ENCODE measurements around the gene C11orf58.

C11orf58 gene

DNA sequence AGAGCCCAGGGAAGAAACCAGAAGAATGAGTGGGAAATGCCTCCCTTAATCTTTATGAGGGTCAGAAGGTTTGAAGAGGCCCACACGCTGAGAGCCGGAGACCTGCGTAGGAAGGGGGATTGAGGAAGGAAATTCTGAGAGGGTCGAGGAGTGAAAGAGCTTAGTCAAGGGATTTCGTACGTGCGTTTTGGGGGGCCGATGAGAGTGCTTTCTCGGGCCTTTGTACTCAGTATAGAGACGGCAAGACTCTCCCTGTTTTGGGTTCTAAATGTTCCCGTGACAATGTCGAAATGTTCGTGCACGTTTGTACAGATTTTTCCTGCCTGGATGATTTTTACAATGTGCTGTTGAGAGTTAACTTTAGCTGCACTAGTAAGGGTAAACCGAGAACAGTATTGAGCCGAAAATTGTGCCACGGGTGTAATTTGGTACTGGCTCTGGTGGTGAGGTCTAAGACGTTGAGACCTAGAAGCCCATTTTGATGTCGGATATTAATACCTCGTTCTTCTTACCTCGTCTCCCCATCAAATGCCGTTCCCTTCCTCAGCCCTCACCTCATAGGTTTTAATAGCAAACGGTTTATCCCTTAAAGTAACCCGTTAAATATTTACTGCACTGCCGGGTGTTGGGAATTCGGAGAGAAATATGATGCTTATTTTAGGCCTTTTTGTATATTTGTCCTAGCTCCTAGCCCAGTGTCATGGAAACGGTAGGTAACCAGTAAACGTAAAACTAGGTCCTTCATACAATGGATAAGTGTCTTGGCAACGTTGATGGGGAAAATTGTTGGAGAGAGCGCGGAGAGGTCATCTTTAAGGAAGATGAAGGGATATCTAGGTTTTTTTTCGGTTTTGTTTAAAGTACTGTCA lies 734 bp downstream of the C11orf58 start:
- Histone ChIP-seq H3K4me3 (replicated peaks; ENCODE audit: insufficient read depth, low read length) (peak overlapping the region; percentile 79), H3K27me3 (ENCODE audit: insufficient read depth, poor library complexity, severe bottlenecking) (no peaks in the 10 kb centered on the region), H3K27ac (replicated peaks) (peak overlapping the region; percentile 96)
- TF ChIP-seq SPI1 (IDR thresholded peaks at IDR 0.05; ENCODE audit: borderline replicate concordance, low read depth) (no peak), REST (IDR thresholded peaks at IDR 0.05; ENCODE audit: insufficient replicate concordance, low read depth) (no peak)
- no peak for DNase-seq (ENCODE audit: low read depth in 1 of 2, low spot score in 1 of 2)

DNA sequence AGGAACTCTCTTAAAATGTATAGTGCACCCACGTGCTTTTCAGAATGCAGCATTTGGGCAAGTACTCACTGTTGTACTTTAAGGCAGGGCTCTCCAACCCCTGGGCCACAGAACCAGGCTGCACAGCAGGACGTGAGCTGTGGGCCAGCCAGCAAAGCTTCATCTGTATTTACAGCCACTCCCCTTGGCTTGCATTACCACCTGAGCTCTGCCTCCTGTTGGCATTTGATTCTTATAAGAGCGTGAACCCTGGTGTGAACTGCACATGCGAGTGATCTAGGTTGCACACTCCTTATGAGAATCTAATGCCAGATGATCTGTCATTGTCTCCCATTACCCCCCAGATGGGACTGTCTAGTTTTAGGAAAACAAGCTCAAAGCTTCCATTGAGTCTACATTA lies 3.0 kb downstream of the C11orf58 start:
- Histone ChIP-seq H3K4me3 (replicated peaks; ENCODE audit: insufficient read depth, low read length) (no peak overlapping the region), H3K27ac (replicated peaks) (no peak overlapping the region), H3K27me3 (ENCODE audit: insufficient read depth, poor library complexity, severe bottlenecking) (no peaks in the 10 kb centered on the region)
- TF ChIP-seq REST (IDR thresholded peaks at IDR 0.05; ENCODE audit: insufficient replicate concordance, low read depth) (no peak), GABPA (IDR thresholded peaks at IDR 0.05; ENCODE audit: low read depth) (no peak), CTCF (IDR thresholded peaks at IDR 0.05; ENCODE audit: insufficient read depth, low read length) (no peak)
- no peak for DNase-seq (ENCODE audit: low read depth in 1 of 2, low spot score in 1 of 2)

DNA sequence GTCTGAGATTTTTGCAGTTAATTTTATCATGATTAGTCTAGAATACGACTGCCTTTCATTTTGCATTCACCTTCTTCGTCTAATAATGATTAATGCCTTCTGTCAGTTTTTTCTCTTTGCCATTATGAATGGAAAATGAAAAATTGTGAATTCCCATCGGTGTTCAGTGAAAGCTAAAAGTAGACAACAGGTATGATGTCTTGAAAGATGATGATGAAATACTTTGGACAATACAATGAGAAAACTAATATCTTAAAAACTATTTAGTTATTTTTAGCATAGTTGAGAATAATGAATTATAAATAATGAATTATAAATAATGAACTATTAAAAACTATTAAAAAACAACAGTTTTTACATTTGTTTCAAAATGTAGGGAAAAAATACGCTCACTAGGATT lies 5.0 kb downstream of the C11orf58 start:
- Histone ChIP-seq H3K4me3 (replicated peaks; ENCODE audit: insufficient read depth, low read length) (no peak overlapping the region), H3K27ac (replicated peaks) (no peak overlapping the region), H3K27me3 (ENCODE audit: insufficient read depth, poor library complexity, severe bottlenecking) (no peaks in the 10 kb centered on the region)
- DNase-seq (ENCODE audit: low read depth in 1 of 2, low spot score in 1 of 2) = no peak
- TF ChIP-seq POLR2AphosphoS5 (IDR thresholded peaks at IDR 0.05; ENCODE audit: low read depth) (no peak), REST (IDR thresholded peaks at IDR 0.05; ENCODE audit: insufficient replicate concordance, low read depth) (no peak), GABPA (IDR thresholded peaks at IDR 0.05; ENCODE audit: low read depth) (no peak), CTCF (IDR thresholded peaks at IDR 0.05; ENCODE audit: insufficient read depth, low read length) (no peak), SPI1 (IDR thresholded peaks at IDR 0.05; ENCODE audit: borderline replicate concordance, low read depth) (no peak)
